Lung (tissue), 12 donors: Measurements from ENCODE around the gene AFMID. TPM values are rescaled to one million over a fixed set of nuclear protein-coding genes. Genes with fewer than 3 reads are reported as not detected.

Experiments
- ATAC-seq: fragments of 200-7000 bp; cut with Tn5 transposase; one replicate; pipeline ENCODE4 v1.9.1; 2020; ENCODE audit warnings: moderate number of reproducible peaks; ENCODE audit not compliant: insufficient read depth, low FRiP score
- DNase-seq, 3 donors: peaks; one replicate each; pipeline ENCODE4 v3.0.0-alpha.2; 2013 to 2017
- H3K27ac ChIP-seq, 2 donors: one replicate each; pipeline ENCODE4 v1.5.1; 2013; ENCODE audit warnings: mild to moderate bottlenecking in 2 of 2, moderate library complexity in 2 of 2, control low read depth in 1 of 2, inconsistent platforms in 1 of 2, low read depth in 1 of 2, low read length in 1 of 2
- H3K27me3 ChIP-seq, 3 donors: one replicate each; pipeline ENCODE4 v1.5.1; 2013; ENCODE audit warnings: low read length in 2 of 3; ENCODE audit not compliant: control insufficient read depth in 3 of 3, insufficient read depth in 3 of 3
- H3K36me3 ChIP-seq, 4 donors: one replicate each; pipeline ENCODE4 v1.5.1; 2013; ENCODE audit warnings: low read length in 4 of 4, mild to moderate bottlenecking in 1 of 4, moderate library complexity in 1 of 4; ENCODE audit not compliant: control insufficient read depth in 4 of 4, insufficient read depth in 4 of 4
- H3K4me1 ChIP-seq, 5 donors: one replicate each; pipeline ENCODE4 v1.5.1; 2013; ENCODE audit warnings: low read length in 5 of 5, mild to moderate bottlenecking in 2 of 5, moderate library complexity in 1 of 5; ENCODE audit not compliant: control insufficient read depth in 5 of 5, insufficient read depth in 5 of 5
- H3K4me3 ChIP-seq: one replicate; pipeline ENCODE4 v1.5.1; 2013; ENCODE audit warnings: mild to moderate bottlenecking, control low read depth, moderate library complexity
- H3K9ac ChIP-seq, 2 donors: one replicate each; pipeline ENCODE4 v1.5.1; 2013; ENCODE audit warnings: low read length in 2 of 2, control low read depth in 1 of 2; ENCODE audit not compliant: insufficient read depth in 1 of 2
- H3K9me3 ChIP-seq, 4 donors: one replicate each; pipeline ENCODE4 v1.5.1; 2013; ENCODE audit warnings: low read length in 3 of 4, mild to moderate bottlenecking in 1 of 4, moderate library complexity in 1 of 4; ENCODE audit not compliant: control insufficient read depth in 4 of 4, insufficient read depth in 3 of 4
- CTCF ChIP-seq: IDR thresholded peaks from 2 replicates; pipeline ENCODE4 v1.5.1; 2012; ENCODE audit warnings: mild to moderate bottlenecking; ENCODE audit errors: control extremely low read depth, extremely low read depth
- WGBS, 2 donors: extraction: QIAGEN DNeasy Blood & Tissue Kit; methylation state at CpG; one replicate each; pipeline ENCODE4 v1.1.7; 2013; 5-methylcytosine and 5-hydroxymethylcytosine counted together
- polyA plus RNA-seq, 2 donors: library from polyadenylated mRNA; stranded (reverse); fragments of 200-250 nt; gene quantifications; one replicate each; pipeline ENCODE4 v1.2.1, GENCODE V29; 2013
- total RNA-seq, 2 donors: library from RNA; depleted of rRNA in 1 of 2; stranded (reverse); fragments of >200 nt in 1 of 2; gene quantifications; one replicate each; pipeline ENCODE4 v1.2.1, GENCODE V29; 2014 to 2021
- donor health status: control.
- donor health status: control.
- donor health status: Bipolar disorder and iron deficiency.
- donor health status: healthy.
- donor health status: DM: yes; HTN: yes; CAD: no.

AFMID gene
- total and polyA plus RNA-seq, 4 donors: 24.6 to 35.4 (median 34.3) TPM

DNA sequence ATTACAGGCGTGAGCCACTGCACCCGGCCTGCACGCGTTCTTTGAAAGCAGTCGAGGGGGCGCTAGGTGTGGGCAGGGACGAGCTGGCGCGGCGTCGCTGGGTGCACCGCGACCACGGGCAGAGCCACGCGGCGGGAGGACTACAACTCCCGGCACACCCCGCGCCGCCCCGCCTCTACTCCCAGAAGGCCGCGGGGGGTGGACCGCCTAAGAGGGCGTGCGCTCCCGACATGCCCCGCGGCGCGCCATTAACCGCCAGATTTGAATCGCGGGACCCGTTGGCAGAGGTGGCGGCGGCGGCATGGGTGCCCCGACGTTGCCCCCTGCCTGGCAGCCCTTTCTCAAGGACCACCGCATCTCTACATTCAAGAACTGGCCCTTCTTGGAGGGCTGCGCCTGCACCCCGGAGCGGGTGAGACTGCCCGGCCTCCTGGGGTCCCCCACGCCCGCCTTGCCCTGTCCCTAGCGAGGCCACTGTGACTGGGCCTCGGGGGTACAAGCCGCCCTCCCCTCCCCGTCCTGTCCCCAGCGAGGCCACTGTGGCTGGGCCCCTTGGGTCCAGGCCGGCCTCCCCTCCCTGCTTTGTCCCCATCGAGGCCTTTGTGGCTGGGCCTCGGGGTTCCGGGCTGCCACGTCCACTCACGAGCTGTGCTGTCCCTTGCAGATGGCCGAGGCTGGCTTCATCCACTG lies 27.0 kb downstream of the AFMID start, which contains the start of gene BIRC5:
Gene BIRC5 (plus strand): TSS at position 238 of the 690 bp plus-strand sequence. CDS start 64 bp downstream, at position 302.
- no peaks in the 10 kb centered on the region for H3K9me3 ChIP-seq
- peak within 1 kb of the TSS in 1 of 2 donors; percentile 53 for H3K9ac ChIP-seq
- ATAC-seq (peak; percentile 99), DNase-seq (peak; percentile 88 to 92 (median 88))
- H3K4me1 ChIP-seq: peaks cover 0 to 18% (median 3%) of the 10 kb centered on the region in 5 donors
- no peaks in the 10 kb centered on the region for H3K36me3 ChIP-seq
- 1% methylated on average over 45 to 60 of the region's 60 CpGs for WGBS, 2 donors
- no peak within 1 kb of the TSS for H3K27ac ChIP-seq
- TF ChIP-seq CTCF: no peak
- peak within 1 kb of the TSS; percentile 33 for H3K4me3 ChIP-seq
- no peaks in the 10 kb centered on the region for H3K27me3 ChIP-seq

- ATAC-seq (no peak), DNase-seq (peak in 1 of 3 donors; percentile 18)
- H3K4me3 ChIP-seq: no peak overlapping the region
- no peak overlapping the region for H3K27ac ChIP-seq
- no peaks in the 10 kb centered on the region for H3K27me3 ChIP-seq
- no peak for TF ChIP-seq CTCF
- H3K9ac ChIP-seq: peak overlapping the region in 1 of 2 donors; percentile 53
- H3K9me3 ChIP-seq: no peaks in the 10 kb centered on the region
- 24 to 33% methylated on average over 5 of the region's 5 CpGs for WGBS, 2 donors
- H3K36me3 ChIP-seq: peaks cover 0 to 2% (median 0%) of the 10 kb centered on the region in 4 donors
- peaks cover 0 to 18% (median 3%) of the 10 kb centered on the region in 5 donors for H3K4me1 ChIP-seq
Observed at GRCh38 chr17:78214706-78215061, 27.5 kb downstream of the AFMID start.

- no peak overlapping the region for H3K4me3 ChIP-seq
- WGBS, 2 donors: 92 to 93% methylated on average over 11 of the region's 11 CpGs
- H3K27ac ChIP-seq: no peak overlapping the region
- ATAC-seq (no peak), DNase-seq (no peak)
- no peak for TF ChIP-seq CTCF
- H3K27me3 ChIP-seq: no peaks in the 10 kb centered on the region
- H3K36me3 ChIP-seq: peaks cover 0 to 4% (median under 1%) of the 10 kb centered on the region in 4 donors
- no peak overlapping the region for H3K9ac ChIP-seq
- peaks cover 0 to 16% (median 2%) of the 10 kb centered on the region in 5 donors for H3K4me1 ChIP-seq
- H3K9me3 ChIP-seq: no peaks in the 10 kb centered on the region
Observed at GRCh38 chr17:78219396-78220150, 32.4 kb downstream of the AFMID start.
